ENCODE measurements around the gene COL1A2.

The COL1A2 gene

DNA sequence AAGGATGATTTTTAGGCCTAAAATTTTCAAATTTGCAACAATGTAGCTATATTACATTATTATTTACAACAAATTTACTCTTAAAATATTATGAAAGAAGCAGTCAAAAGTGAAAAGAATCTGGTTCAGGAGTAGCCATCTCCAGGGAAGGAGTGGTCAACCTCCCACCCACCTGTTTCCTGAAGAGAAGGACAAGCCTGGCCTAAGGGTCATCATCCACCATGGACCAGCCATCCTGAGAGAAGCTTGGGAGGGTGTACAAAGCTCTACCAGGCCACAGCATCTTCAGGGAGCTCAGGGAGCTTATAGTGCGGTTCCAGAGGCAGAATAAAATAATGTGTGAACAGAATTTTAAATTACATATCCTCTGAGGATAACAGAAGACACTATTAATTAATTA is 38.1 kb downstream of the COL1A2 start:
- no CpG with 5 or more reads among the region's 1 CpG for WGBS, 2 experiments (ENCODE audit: insufficient coverage in 2 of 2)
- H3K36me3 ChIP-seq (ENCODE audit: control insufficient read depth, insufficient read depth, low read length) = peaks cover 26% of the 10 kb centered on the region
- H3K9me3 ChIP-seq (ENCODE audit: control insufficient read depth, low read length) = no peaks in the 10 kb centered on the region
- no peaks in the 10 kb centered on the region for H3K4me1 ChIP-seq (ENCODE audit: control insufficient read depth, insufficient read depth, low read length, poor library complexity, severe bottlenecking)
- H3K27ac ChIP-seq (ENCODE audit: low read depth, low read length, severe bottlenecking) = no peak overlapping the region
- no peak overlapping the region for H3K4me3 ChIP-seq (ENCODE audit: extremely low read depth, insufficient read depth, low read length, poor library complexity, severe bottlenecking)

DNA sequence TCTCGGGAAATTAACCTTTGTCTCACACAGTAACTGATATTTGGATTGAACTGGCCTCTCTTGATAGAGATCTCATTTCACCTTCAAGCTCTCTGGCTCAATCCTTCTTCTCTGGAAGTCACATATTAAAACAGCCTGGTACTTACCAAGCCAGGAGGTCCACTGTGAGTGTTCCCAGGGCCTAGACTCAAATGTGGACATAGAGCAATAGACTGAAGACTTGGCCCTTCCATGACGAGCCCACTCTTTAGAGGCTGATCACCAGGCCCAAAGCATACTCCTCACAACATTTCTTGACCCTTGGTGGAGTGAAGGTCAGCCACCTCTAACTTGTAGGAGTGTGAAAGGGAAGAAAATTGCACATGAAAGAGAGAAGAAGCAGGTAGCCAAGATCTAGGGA is 38.5 kb downstream of the COL1A2 start:
- Histone ChIP-seq H3K4me3 (ENCODE audit: extremely low read depth, insufficient read depth, low read length, poor library complexity, severe bottlenecking) (no peak overlapping the region), H3K36me3 (ENCODE audit: control insufficient read depth, insufficient read depth, low read length) (peaks cover 22% of the 10 kb centered on the region), H3K4me1 (ENCODE audit: control insufficient read depth, insufficient read depth, low read length, poor library complexity, severe bottlenecking) (no peaks in the 10 kb centered on the region), H3K9me3 (ENCODE audit: control insufficient read depth, low read length) (no peaks in the 10 kb centered on the region), H3K27ac (ENCODE audit: low read depth, low read length, severe bottlenecking) (no peak overlapping the region)
- WGBS, 2 experiments (ENCODE audit: insufficient coverage in 2 of 2) = no CpG with 5 or more reads among the region's 2 CpGs

DNA sequence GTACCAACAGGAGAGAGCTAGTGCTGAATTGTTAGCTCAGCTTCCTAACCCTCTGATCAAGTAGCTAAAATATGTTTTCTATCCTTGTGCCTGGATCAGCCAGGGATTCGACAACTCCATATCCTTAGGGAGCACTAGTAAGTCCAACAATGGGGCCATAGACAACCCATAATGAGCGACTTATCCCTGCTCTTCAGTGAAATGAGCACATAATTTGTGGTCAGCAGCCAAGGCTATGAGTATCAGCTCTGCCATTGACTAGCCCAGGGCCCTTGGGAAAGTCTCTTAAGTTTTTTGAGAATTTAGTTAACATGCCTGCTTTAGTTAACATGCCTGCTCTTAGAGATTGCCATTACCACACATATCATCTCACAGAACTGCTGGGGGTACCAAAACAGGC is 39.3 kb downstream of the COL1A2 start:
- Histone ChIP-seq H3K4me1 (ENCODE audit: control insufficient read depth, insufficient read depth, low read length, poor library complexity, severe bottlenecking) (no peaks in the 10 kb centered on the region), H3K4me3 (ENCODE audit: extremely low read depth, insufficient read depth, low read length, poor library complexity, severe bottlenecking) (no peak overlapping the region), H3K36me3 (ENCODE audit: control insufficient read depth, insufficient read depth, low read length) (peaks cover 15% of the 10 kb centered on the region), H3K27ac (ENCODE audit: low read depth, low read length, severe bottlenecking) (no peak overlapping the region), H3K9me3 (ENCODE audit: control insufficient read depth, low read length) (no peaks in the 10 kb centered on the region)
- 71 to 100% methylated on average over 2 of the region's 2 CpGs for WGBS, 2 experiments (ENCODE audit: insufficient coverage in 2 of 2)

DNA sequence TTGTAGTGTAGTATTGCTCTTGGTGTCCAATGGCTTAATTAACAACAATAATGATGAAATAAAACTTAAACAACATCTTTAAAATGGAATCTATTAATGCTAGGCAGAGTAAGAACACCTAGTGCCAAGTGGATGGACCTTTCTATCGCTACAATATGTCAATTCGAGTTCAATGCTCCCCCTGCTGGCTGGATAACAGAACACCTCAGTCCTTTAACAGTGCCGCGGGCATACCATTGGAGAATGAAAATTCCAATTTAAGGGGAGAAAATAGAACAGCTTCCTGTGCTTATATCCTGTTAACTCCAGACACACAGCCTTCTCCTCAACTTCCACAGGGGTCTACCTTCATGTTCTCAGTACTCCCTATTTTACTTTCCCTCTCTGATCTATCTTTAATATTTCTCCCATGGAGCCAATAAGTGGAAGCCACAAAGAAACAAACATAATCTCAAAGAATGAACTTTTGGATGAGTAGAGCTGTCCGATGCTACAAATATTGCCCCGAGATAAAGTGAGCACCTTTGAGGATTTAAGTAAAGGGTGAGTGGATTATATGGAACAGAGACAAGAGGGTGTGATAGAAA is 41.4 kb downstream of the COL1A2 start:
- H3K27ac ChIP-seq (ENCODE audit: low read depth, low read length, severe bottlenecking) = no peak overlapping the region
- H3K9me3 ChIP-seq (ENCODE audit: control insufficient read depth, low read length) = no peaks in the 10 kb centered on the region
- no peaks in the 10 kb centered on the region for H3K36me3 ChIP-seq (ENCODE audit: control insufficient read depth, insufficient read depth, low read length)
- H3K4me3 ChIP-seq (ENCODE audit: extremely low read depth, insufficient read depth, low read length, poor library complexity, severe bottlenecking) = no peak overlapping the region
- H3K4me1 ChIP-seq (ENCODE audit: control insufficient read depth, insufficient read depth, low read length, poor library complexity, severe bottlenecking) = peaks cover 17% of the 10 kb centered on the region
- 24 to 27% methylated on average over 6 of the region's 6 CpGs for WGBS, 2 experiments (ENCODE audit: insufficient coverage in 2 of 2)

DNA sequence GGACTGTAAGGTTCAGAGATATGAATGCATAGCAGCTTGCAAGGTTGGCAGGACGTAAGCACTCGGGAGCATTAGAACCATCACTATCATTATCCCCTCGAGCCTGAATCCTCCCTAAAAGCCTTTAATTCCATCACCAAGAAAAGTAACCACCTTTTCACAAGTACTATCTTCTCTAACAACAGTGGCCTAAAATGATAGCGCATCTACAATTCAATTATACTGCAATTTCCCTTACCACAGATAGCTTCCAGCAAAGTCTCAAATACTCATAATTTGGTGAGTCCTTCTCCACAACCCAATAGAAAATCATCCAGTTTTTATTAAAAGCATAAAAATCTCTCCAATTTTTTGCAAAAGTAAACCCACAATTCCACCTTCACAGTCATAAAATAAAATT is 42.0 kb downstream of the COL1A2 start:
- H3K4me1 ChIP-seq (ENCODE audit: control insufficient read depth, insufficient read depth, low read length, poor library complexity, severe bottlenecking) = peaks cover 19% of the 10 kb centered on the region
- no peaks in the 10 kb centered on the region for H3K36me3 ChIP-seq (ENCODE audit: control insufficient read depth, insufficient read depth, low read length)
- WGBS, 2 experiments (ENCODE audit: insufficient coverage in 2 of 2) = 97 to 100% methylated on average over 4 of the region's 4 CpGs
- no peaks in the 10 kb centered on the region for H3K9me3 ChIP-seq (ENCODE audit: control insufficient read depth, low read length)
- H3K4me3 ChIP-seq (ENCODE audit: extremely low read depth, insufficient read depth, low read length, poor library complexity, severe bottlenecking) = no peak overlapping the region
- no peak overlapping the region for H3K27ac ChIP-seq (ENCODE audit: low read depth, low read length, severe bottlenecking)

DNA sequence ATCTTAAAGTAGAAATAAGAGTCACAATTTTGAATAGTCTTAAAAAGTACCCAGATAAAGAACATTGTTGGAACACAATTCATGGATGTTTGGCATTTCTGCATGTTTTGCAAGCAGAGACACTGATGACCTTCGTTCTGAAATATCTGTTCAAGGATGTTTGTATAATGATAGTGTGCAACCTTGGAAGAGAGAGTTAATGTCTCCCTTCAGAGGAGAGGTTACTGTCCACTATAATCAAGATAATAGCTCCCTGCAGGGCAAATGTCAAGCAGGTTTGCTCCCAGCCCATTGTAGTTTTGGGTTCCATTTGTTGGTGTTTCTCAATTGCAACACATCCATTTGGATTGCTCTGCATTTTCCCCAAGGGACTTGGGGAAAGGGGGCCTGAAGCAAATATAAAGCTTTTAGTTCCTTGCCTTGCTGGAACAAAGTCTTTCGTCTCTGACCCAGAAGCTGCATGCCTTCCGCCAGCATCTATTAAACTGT is 45.2 kb downstream of the COL1A2 start:
- H3K36me3 ChIP-seq (ENCODE audit: control insufficient read depth, insufficient read depth, low read length) = no peaks in the 10 kb centered on the region
- WGBS, 2 experiments (ENCODE audit: insufficient coverage in 2 of 2) = 92 to 94% methylated on average over 2 to 3 of the region's 3 CpGs
- no peaks in the 10 kb centered on the region for H3K9me3 ChIP-seq (ENCODE audit: control insufficient read depth, low read length)
- no peak overlapping the region for H3K4me3 ChIP-seq (ENCODE audit: extremely low read depth, insufficient read depth, low read length, poor library complexity, severe bottlenecking)
- peak overlapping the region; percentile 77 for H3K27ac ChIP-seq (ENCODE audit: low read depth, low read length, severe bottlenecking)
- H3K4me1 ChIP-seq (ENCODE audit: control insufficient read depth, insufficient read depth, low read length, poor library complexity, severe bottlenecking) = peaks cover 19% of the 10 kb centered on the region

DNA sequence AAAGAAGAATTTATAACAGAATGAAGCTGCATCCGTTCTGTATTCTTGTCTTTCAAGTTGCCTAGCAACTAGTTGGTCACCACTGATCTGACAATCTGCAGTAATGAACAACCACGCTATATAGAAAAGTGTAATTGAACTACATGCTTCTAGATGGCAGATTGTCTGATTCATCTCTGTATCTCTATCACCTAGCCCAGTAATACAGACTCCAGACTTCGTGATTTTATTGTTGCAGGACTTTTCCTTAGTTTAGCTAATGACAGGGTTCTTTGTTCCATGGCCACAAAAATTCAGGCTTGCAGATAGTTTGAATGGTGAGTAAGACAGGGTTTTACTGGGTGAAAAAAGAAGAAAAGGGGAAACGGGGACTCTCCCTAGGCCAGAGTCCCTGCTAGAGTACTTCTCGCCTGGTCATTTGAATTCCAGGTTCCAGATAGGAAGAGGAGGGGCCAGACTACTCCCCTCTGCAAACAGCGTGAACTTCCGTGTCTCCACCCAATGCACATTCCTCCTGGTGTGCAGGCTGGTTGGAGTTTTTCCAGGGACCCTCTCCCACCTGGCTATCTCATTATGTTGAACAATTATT is 45.9 kb downstream of the COL1A2 start:
- Histone ChIP-seq H3K9me3 (ENCODE audit: control insufficient read depth, low read length) (no peaks in the 10 kb centered on the region), H3K4me1 (ENCODE audit: control insufficient read depth, insufficient read depth, low read length, poor library complexity, severe bottlenecking) (peaks cover 19% of the 10 kb centered on the region), H3K4me3 (ENCODE audit: extremely low read depth, insufficient read depth, low read length, poor library complexity, severe bottlenecking) (no peak overlapping the region), H3K27ac (ENCODE audit: low read depth, low read length, severe bottlenecking) (peak overlapping the region; percentile 77), H3K36me3 (ENCODE audit: control insufficient read depth, insufficient read depth, low read length) (no peaks in the 10 kb centered on the region)
- 80 to 86% methylated on average over 3 of the region's 7 CpGs for WGBS, 2 experiments (ENCODE audit: insufficient coverage in 2 of 2)

DNA sequence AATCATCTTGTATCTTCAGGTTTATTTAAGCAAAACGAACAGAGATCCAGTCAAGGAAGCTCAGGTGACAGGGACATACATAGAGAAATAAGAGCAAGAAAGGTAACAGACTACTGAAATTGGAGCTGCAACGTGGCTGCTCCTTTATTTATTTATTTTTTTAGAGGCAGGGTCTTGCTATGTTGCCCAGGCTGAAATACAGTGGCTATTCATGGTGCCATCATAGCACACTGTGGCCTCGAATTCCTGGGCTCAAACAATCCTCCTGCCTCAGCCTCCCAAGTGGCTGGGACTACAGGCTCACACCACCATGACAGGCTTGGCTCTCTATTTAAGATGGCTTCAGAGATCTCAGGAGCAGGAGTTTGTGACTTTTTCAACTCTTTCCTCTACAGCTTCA is 46.4 kb downstream of the COL1A2 start:
- no peaks in the 10 kb centered on the region for H3K9me3 ChIP-seq (ENCODE audit: control insufficient read depth, low read length)
- peaks cover 19% of the 10 kb centered on the region for H3K4me1 ChIP-seq (ENCODE audit: control insufficient read depth, insufficient read depth, low read length, poor library complexity, severe bottlenecking)
- no peaks in the 10 kb centered on the region for H3K36me3 ChIP-seq (ENCODE audit: control insufficient read depth, insufficient read depth, low read length)
- H3K27ac ChIP-seq (ENCODE audit: low read depth, low read length, severe bottlenecking) = no peak overlapping the region
- 89 to 94% methylated on average over 2 of the region's 3 CpGs for WGBS, 2 experiments (ENCODE audit: insufficient coverage in 2 of 2)
- H3K4me3 ChIP-seq (ENCODE audit: extremely low read depth, insufficient read depth, low read length, poor library complexity, severe bottlenecking) = no peak overlapping the region

DNA sequence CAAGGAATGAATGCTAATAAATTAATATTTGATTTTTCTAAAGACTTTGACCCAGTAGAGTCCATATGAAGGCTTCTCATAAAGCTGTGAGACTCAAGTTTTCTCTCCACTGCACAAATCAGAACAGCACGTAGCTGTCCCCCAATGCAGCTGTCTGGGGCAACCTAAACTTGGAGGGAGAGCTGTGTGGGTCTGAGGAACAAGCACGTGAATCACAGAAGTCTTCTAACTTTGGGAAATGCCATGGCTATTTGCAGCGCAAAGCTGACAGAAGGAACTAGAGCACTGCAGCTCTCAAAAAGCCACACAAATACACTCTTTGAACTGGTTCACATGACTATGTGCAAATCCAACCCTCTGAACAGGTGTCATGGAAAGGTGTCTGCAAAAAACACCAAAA is 47.9 kb downstream of the COL1A2 start:
- Histone ChIP-seq H3K27ac (ENCODE audit: low read depth, low read length, severe bottlenecking) (no peak overlapping the region), H3K4me3 (ENCODE audit: extremely low read depth, insufficient read depth, low read length, poor library complexity, severe bottlenecking) (no peak overlapping the region), H3K4me1 (ENCODE audit: control insufficient read depth, insufficient read depth, low read length, poor library complexity, severe bottlenecking) (peaks cover 19% of the 10 kb centered on the region), H3K9me3 (ENCODE audit: control insufficient read depth, low read length) (no peaks in the 10 kb centered on the region), H3K36me3 (ENCODE audit: control insufficient read depth, insufficient read depth, low read length) (no peaks in the 10 kb centered on the region)
- 75% methylated on average over 2 of the region's 3 CpGs; no CpG with 5 or more reads in 1 of the 2 experiments for WGBS, 2 experiments (ENCODE audit: insufficient coverage in 2 of 2)

DNA sequence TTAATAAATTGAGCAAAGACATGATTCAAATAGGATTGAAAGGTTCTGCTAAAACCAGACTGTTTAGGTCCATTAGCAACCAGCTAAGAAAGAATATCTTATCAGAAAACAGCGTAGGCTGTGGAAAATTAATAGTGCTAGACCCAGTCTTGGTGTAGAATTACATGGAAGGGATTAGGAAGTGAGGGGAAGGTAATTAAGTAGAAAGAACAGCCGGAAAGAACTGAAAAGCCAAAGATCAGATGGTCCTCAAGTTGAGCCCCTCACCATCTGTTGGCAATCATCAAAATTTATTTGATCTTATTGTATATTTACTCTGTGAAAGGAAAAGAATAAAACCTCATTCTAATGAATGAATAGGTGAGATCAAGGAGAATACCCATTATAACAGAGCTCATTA is 50.1 kb downstream of the COL1A2 start:
- H3K27ac ChIP-seq (ENCODE audit: low read depth, low read length, severe bottlenecking) = no peak overlapping the region
- no peaks in the 10 kb centered on the region for H3K9me3 ChIP-seq (ENCODE audit: control insufficient read depth, low read length)
- H3K4me3 ChIP-seq (ENCODE audit: extremely low read depth, insufficient read depth, low read length, poor library complexity, severe bottlenecking) = no peak overlapping the region
- no peaks in the 10 kb centered on the region for H3K36me3 ChIP-seq (ENCODE audit: control insufficient read depth, insufficient read depth, low read length)
- WGBS, 2 experiments (ENCODE audit: insufficient coverage in 2 of 2) = 80% methylated on average over 1 of the region's 2 CpGs; no CpG with 5 or more reads in 1 of the 2 experiments
- peaks cover 14% of the 10 kb centered on the region for H3K4me1 ChIP-seq (ENCODE audit: control insufficient read depth, insufficient read depth, low read length, poor library complexity, severe bottlenecking)

DNA sequence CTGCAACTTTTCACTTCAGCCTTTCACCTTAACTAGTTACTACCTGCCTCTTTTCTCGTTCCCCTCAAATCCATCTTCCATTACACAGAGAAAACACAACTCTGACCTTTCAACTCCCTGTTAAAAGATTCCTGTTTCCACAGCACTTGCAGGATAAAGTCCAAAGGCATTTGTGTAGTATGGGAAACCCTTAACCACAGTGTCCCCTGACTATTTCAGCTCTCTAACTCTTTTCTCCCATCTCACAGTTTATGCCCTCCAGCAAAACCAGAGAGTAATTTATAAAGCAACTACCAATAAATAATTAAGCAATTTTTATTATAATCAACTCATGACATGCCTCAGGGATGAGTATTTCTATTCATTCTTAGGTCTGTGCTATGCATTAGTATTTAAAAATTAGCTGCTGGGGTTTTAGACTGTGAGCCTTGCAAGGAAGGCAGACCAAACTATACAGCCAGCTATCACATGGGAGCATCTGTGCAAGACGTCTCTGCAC is 51.0 kb downstream of the COL1A2 start:
- Histone ChIP-seq H3K36me3 (ENCODE audit: control insufficient read depth, insufficient read depth, low read length) (no peaks in the 10 kb centered on the region), H3K27ac (ENCODE audit: low read depth, low read length, severe bottlenecking) (no peak overlapping the region), H3K4me3 (ENCODE audit: extremely low read depth, insufficient read depth, low read length, poor library complexity, severe bottlenecking) (no peak overlapping the region), H3K9me3 (ENCODE audit: control insufficient read depth, low read length) (no peaks in the 10 kb centered on the region), H3K4me1 (ENCODE audit: control insufficient read depth, insufficient read depth, low read length, poor library complexity, severe bottlenecking) (peaks cover 5% of the 10 kb centered on the region)
- 73 to 80% methylated on average over 1 of the region's 2 CpGs for WGBS, 2 experiments (ENCODE audit: insufficient coverage in 2 of 2)
